Measurements from ENCODE around the gene ZNF160.

- no peak for TF ChIP-seq CTCF (IDR thresholded peaks at IDR 0.05; ENCODE audit: low read length)
- no peak for TF ChIP-seq EZH2 (optimal IDR thresholded peaks at IDR 0.05; ENCODE audit: low read depth, low read length)
These were observed 24.6 kb downstream of the ZNF160 start for GRCh38 chr19:53078668-53079067.
